NCI-H2196 treated with DMSO at 0.1 percent for 48 hours (cell line): ENCODE data around the gene KSR2.

Experiments
- DNase-seq: peaks from one replicate; lab custom pipeline; 2025; ENCODE audit not compliant: unreplicated experiment; lab: John Stamatoyannopoulos, UW

The KSR2 gene

GRCh38 chr12:117702741-117703140, 266.0 kb downstream of the KSR2 start:
- no peak for DNase-seq

- no peak for DNase-seq
These were observed 269.2 kb downstream of the KSR2 start for GRCh38 chr12:117699575-117699974.

- no peak for DNase-seq
These were observed 269.7 kb downstream of the KSR2 start for GRCh38 chr12:117699118-117699517.

GRCh38 chr12:117695956-117696355, 272.8 kb downstream of the KSR2 start:
- no peak for DNase-seq

- DNase-seq = no peak
These were observed 276.3 kb downstream of the KSR2 start for GRCh38 chr12:117692512-117692911.

GRCh38 chr12:117689857-117690256, 278.9 kb downstream of the KSR2 start:
- no peak for DNase-seq

GRCh38 chr12:117688446-117688845, 280.3 kb downstream of the KSR2 start:
- no peak for DNase-seq

GRCh38 chr12:117686911-117687377, 281.8 kb downstream of the KSR2 start:
- DNase-seq = no peak

- no peak for DNase-seq
These were observed 282.6 kb downstream of the KSR2 start for GRCh38 chr12:117686210-117686609.

GRCh38 chr12:117685110-117685926, 283.5 kb downstream of the KSR2 start:
- DNase-seq = peak; percentile 76

- DNase-seq = no peak
These were observed 284.3 kb downstream of the KSR2 start for GRCh38 chr12:117684471-117684870.

- no peak for DNase-seq
These were observed 288.5 kb downstream of the KSR2 start for GRCh38 chr12:117680312-117680711.

- DNase-seq = no peak
These were observed 289.0 kb downstream of the KSR2 start for GRCh38 chr12:117679776-117680175.

GRCh38 chr12:117674763-117675162, 294.0 kb downstream of the KSR2 start:
- no peak for DNase-seq

- DNase-seq = no peak
These were observed 294.5 kb downstream of the KSR2 start for GRCh38 chr12:117674313-117674712.

GRCh38 chr12:117671734-117672133, 297.1 kb downstream of the KSR2 start:
- peak; percentile 6 for DNase-seq

GRCh38 chr12:117664169-117664568, 304.6 kb downstream of the KSR2 start:
- no peak for DNase-seq

GRCh38 chr12:117662620-117663395, 306.0 kb downstream of the KSR2 start:
- DNase-seq = no peak

GRCh38 chr12:117662220-117662619, 306.6 kb downstream of the KSR2 start:
- DNase-seq = no peak

- DNase-seq = no peak
These were observed 307.3 kb downstream of the KSR2 start for GRCh38 chr12:117661471-117661870.

GRCh38 chr12:117660896-117661295, 307.9 kb downstream of the KSR2 start:
- DNase-seq = no peak

GRCh38 chr12:117658226-117658625, 310.6 kb downstream of the KSR2 start:
- DNase-seq = no peak
